GM20000 (cell line): Measurements from ENCODE around the gene RRP9.
A peak's percentile ranks its signal among the peaks of the same experiment; 100 is the strongest.
"Not testable (repeated sequence)": the region's sequence is repeated elsewhere in the genome, so short reads cannot be mapped to it uniquely, and the experiment has no call there.

Experiments
- DNase-seq: peaks from one replicate; pipeline ENCODE4 v3.0.0; 2012; ENCODE audit warnings: low spot score
- CTCF ChIP-seq: IDR thresholded peaks from 2 replicates; pipeline ENCODE4 v1.5.1; 2012; ENCODE audit warnings: mild to moderate bottlenecking, control low read depth; ENCODE audit errors: extremely low read depth, missing control alignments

The RRP9 gene

GRCh38 chr3:51933471-51934138, 8.1 kb downstream of the RRP9 start:
- DNase-seq: no peak
- TF ChIP-seq CTCF: no peak

- TF ChIP-seq CTCF: no peak
- DNase-seq: peak; percentile 4
Observed at GRCh38 chr3:51932471-51933370, 9.0 kb downstream of the RRP9 start.

GRCh38 chr3:51931756-51932155, 9.9 kb downstream of the RRP9 start:
- TF ChIP-seq CTCF: no peak
- no peak for DNase-seq

- peak; percentile 3 for DNase-seq
- no peak for TF ChIP-seq CTCF
Observed at GRCh38 chr3:51930439-51930838, 11.3 kb downstream of the RRP9 start.

- peak; percentile 8 for DNase-seq
- no peak for TF ChIP-seq CTCF
Observed at GRCh38 chr3:51929420-51930003, 12.2 kb downstream of the RRP9 start.

GRCh38 chr3:51928981-51929380, 12.7 kb downstream of the RRP9 start:
- not testable (repeated sequence) for DNase-seq

GRCh38 chr3:51928438-51928837, 13.3 kb downstream of the RRP9 start:
- TF ChIP-seq CTCF: no peak
- DNase-seq: no peak
